IMR-90 (cell line): ENCODE measurements around the gene ZNF778. TPM values are rescaled to one million over a fixed set of nuclear protein-coding genes. Genes with fewer than 3 reads are reported as not detected.

Experiments used
- ATAC-seq: fragments of 200-7000 bp; cut with Tn5 transposase; 2 replicates; pipeline ENCODE4 v1.9.1; 2020; ENCODE audit warnings: low read depth, mild to moderate bottlenecking, moderate library complexity
- BruUV-seq: library from RNA; stranded (reverse); fragments of 400-500 nt; replicated peaks from 2 replicates; lab custom pipeline; 2021; lab: Mats Ljungman, UMichigan
- CTCF ChIA-PET: fragments of 300-600 bp; formaldehyde crosslinking; extraction: SDS; loops from one replicate; lab custom pipeline; 2021; ENCODE audit warnings: antibody characterized with exemption; lab: Yijun Ruan, JAX
- POLR2A ChIA-PET: fragments of 300-600 bp; sonication (Branson Sonifier 250); formaldehyde crosslinking; loops from one replicate; lab custom pipeline; 2022; ENCODE audit warnings: antibody characterized with exemption; ENCODE audit not compliant: unreplicated experiment; lab: Charles Lee
- DNase-seq: peaks from one replicate; pipeline ENCODE4 v3.0.0; 2013
- H2AFZ ChIP-seq: replicated peaks from 2 replicates; pipeline ENCODE3; 2013; ENCODE audit warnings: low read length, mild to moderate bottlenecking; ENCODE audit not compliant: poor library complexity
- H2AK5ac ChIP-seq: 2 replicates; pipeline ENCODE4 v1.6.1; 2013; ENCODE audit warnings: low read depth, low read length, inconsistent platforms
- H2AK9ac ChIP-seq: replicated peaks from 2 replicates; pipeline ENCODE3; 2013; ENCODE audit warnings: mild to moderate bottlenecking, low read depth, low read length, moderate library complexity; ENCODE audit not compliant: poor library complexity
- H2BK120ac ChIP-seq: 2 replicates; pipeline ENCODE4 v1.6.1; 2013; ENCODE audit warnings: low read depth, low read length, inconsistent platforms
- H2BK15ac ChIP-seq: 3 replicates; pipeline ENCODE4 v1.6.1; 2013; ENCODE audit warnings: low read depth, low read length, inconsistent platforms
- H2BK20ac ChIP-seq: 2 replicates; pipeline ENCODE4 v1.6.1; 2013; ENCODE audit warnings: low read depth, mild to moderate bottlenecking, inconsistent platforms, low read length, moderate library complexity
- H2BK5ac ChIP-seq: 2 replicates; pipeline ENCODE4 v1.6.1; 2013; ENCODE audit warnings: mild to moderate bottlenecking, low read depth, low read length, inconsistent platforms; ENCODE audit not compliant: poor library complexity, severe bottlenecking
- H3K14ac ChIP-seq: replicated peaks from 2 replicates; pipeline ENCODE4 v1.6.1; 2013; ENCODE audit warnings: low read depth, low read length, inconsistent platforms
- H3K18ac ChIP-seq: 2 replicates; pipeline ENCODE4 v1.6.1; 2013; ENCODE audit warnings: low read depth, low read length, control low read depth
- H3K23ac ChIP-seq: 2 replicates; pipeline ENCODE4 v1.6.1; 2013; ENCODE audit warnings: low read depth, low read length, inconsistent platforms
- H3K27ac ChIP-seq: 2 replicates; pipeline ENCODE4 v1.5.1; 2013; ENCODE audit warnings: mild to moderate bottlenecking, control low read depth, low read length; ENCODE audit not compliant: insufficient read depth
- H3K27me3 ChIP-seq: 2 replicates; pipeline ENCODE4 v1.6.1; 2013; ENCODE audit warnings: low read length; ENCODE audit not compliant: control insufficient read depth, insufficient read depth
- H3K36me3 ChIP-seq: 2 replicates; pipeline ENCODE4 v1.6.1; 2013; ENCODE audit warnings: low read length, mixed read lengths; ENCODE audit not compliant: control insufficient read depth, insufficient read depth
- H3K4ac ChIP-seq: 2 replicates; pipeline ENCODE4 v1.6.1; 2013; ENCODE audit warnings: low read depth, low read length, inconsistent platforms
- H3K4me1 ChIP-seq: 2 replicates; pipeline ENCODE4 v1.6.1; 2013; ENCODE audit warnings: low read length, mixed read lengths; ENCODE audit not compliant: control insufficient read depth, insufficient read depth
- H3K4me2 ChIP-seq: 2 replicates; pipeline ENCODE4 v1.6.1; 2013; ENCODE audit warnings: low read depth, mild to moderate bottlenecking, control low read depth, low read length, moderate library complexity
- H3K4me3 ChIP-seq: 2 replicates; pipeline ENCODE4 v1.5.1; 2013; ENCODE audit warnings: low read depth, mild to moderate bottlenecking, control low read depth, low read length, moderate library complexity; ENCODE audit not compliant: insufficient read depth
- H3K56ac ChIP-seq: 2 replicates; pipeline ENCODE4 v1.6.1; 2013; ENCODE audit warnings: low read length, inconsistent platforms; ENCODE audit not compliant: insufficient read depth; ENCODE audit errors: extremely low read depth
- H3K79me1 ChIP-seq, 2 experiments: 2 replicates each; pipeline ENCODE4 v1.6.1; 2013; ENCODE audit warnings: low read length in 2 of 2, inconsistent platforms in 1 of 2, low read depth in 1 of 2
- H3K9ac ChIP-seq: 2 replicates; pipeline ENCODE4 v1.6.1; 2013; ENCODE audit warnings: low read depth, low read length, control low read depth
- H3K9me1 ChIP-seq: 2 replicates; pipeline ENCODE4 v1.6.1; 2013; ENCODE audit warnings: low read length, inconsistent platforms; ENCODE audit not compliant: insufficient read depth
- H3K9me3 ChIP-seq: 2 replicates; pipeline ENCODE4 v1.6.1; 2013; ENCODE audit warnings: low read length; ENCODE audit not compliant: control insufficient read depth, insufficient read depth
- H4K20me1 ChIP-seq: 2 replicates; pipeline ENCODE4 v1.6.1; 2013; ENCODE audit warnings: low read length, inconsistent platforms; ENCODE audit not compliant: insufficient read depth
- H4K5ac ChIP-seq: 2 replicates; pipeline ENCODE4 v1.6.1; 2013; ENCODE audit warnings: mild to moderate bottlenecking, low read depth, low read length, control low read depth
- H4K8ac ChIP-seq, 2 experiments: 2 replicates each; pipeline ENCODE4 v1.6.1; 2013; ENCODE audit warnings: low read depth in 2 of 2, low read length in 2 of 2, control low read depth in 1 of 2, inconsistent platforms in 1 of 2
- H4K91ac ChIP-seq: 2 replicates; pipeline ENCODE4 v1.6.1; 2013; ENCODE audit warnings: low read depth, low read length, inconsistent platforms; ENCODE audit not compliant: insufficient read depth
- BHLHE40 ChIP-seq: fragments of 150-350 bp; IDR thresholded peaks from 2 replicates; pipeline ENCODE4 v1.6.1; 2016; ENCODE audit warnings: mild to moderate bottlenecking, low read depth, low read length
- CEBPB ChIP-seq: IDR thresholded peaks from 2 replicates; pipeline ENCODE4 v1.6.1; 2012; ENCODE audit warnings: low read depth, low read length, improper control_type of control experiment
- CHD1 ChIP-seq: IDR thresholded peaks from 2 replicates; pipeline ENCODE4 v1.6.1; 2012; ENCODE audit warnings: low read depth, low read length, improper control_type of control experiment
- FOS ChIP-seq: fragments of 150-350 bp; IDR thresholded peaks from 2 replicates; pipeline ENCODE4 v1.6.1; 2016; ENCODE audit warnings: low read depth, low read length
- MAFK ChIP-seq: IDR thresholded peaks from 2 replicates; pipeline ENCODE4 v1.6.1; 2012; ENCODE audit warnings: low read depth, low read length, improper control_type of control experiment
- MAZ ChIP-seq: IDR thresholded peaks from 2 replicates; pipeline ENCODE4 v1.6.1; 2012; ENCODE audit warnings: low read depth, mild to moderate bottlenecking, low read length, improper control_type of control experiment, moderate library complexity, borderline replicate concordance
- MXI1 ChIP-seq: IDR thresholded peaks from 2 replicates; pipeline ENCODE4 v1.6.1; 2012; ENCODE audit warnings: low read depth, mild to moderate bottlenecking, low read length, moderate library complexity, borderline replicate concordance
- NFE2L2 ChIP-seq: fragments of 150-350 bp; IDR thresholded peaks from 2 replicates; pipeline ENCODE4 v1.6.1; 2016; ENCODE audit warnings: low read depth, mild to moderate bottlenecking, low read length
- POLR2A ChIP-seq: IDR thresholded peaks from 2 replicates; pipeline ENCODE4 v1.6.1; 2012; ENCODE audit warnings: mild to moderate bottlenecking, low read depth, low read length
- RAD21 ChIP-seq: IDR thresholded peaks from 2 replicates; pipeline ENCODE4 v1.6.1; 2012; ENCODE audit warnings: low read length, improper control_type of control experiment
- RCOR1 ChIP-seq: IDR thresholded peaks from 2 replicates; pipeline ENCODE4 v1.6.1; 2012; ENCODE audit warnings: mild to moderate bottlenecking, low read length, improper control_type of control experiment; ENCODE audit not compliant: insufficient replicate concordance
- RFX5 ChIP-seq: IDR thresholded peaks from 2 replicates; pipeline ENCODE4 v1.8.0; 2012; ENCODE audit warnings: low read depth, mild to moderate bottlenecking, low read length, moderate library complexity
- SMC3 ChIP-seq: fragments of 150-350 bp; IDR thresholded peaks from 2 replicates; pipeline ENCODE4 v1.6.1; 2016; ENCODE audit warnings: low read depth, mild to moderate bottlenecking, antibody characterized with exemption, low read length, moderate library complexity
- WGBS, 2 experiments: methylation state at CpG; one replicate each; pipeline versions ENCODE4 v1.1.5 to v1.1.7; 2013; ENCODE audit warnings: missing lambda C conversion rate in 2 of 2; ENCODE audit not compliant: insufficient read length in 1 of 2; ENCODE audit errors: extremely low coverage in 2 of 2; 5-methylcytosine and 5-hydroxymethylcytosine counted together
- dilution Hi-C: fragments of 300-500 bp; cut with HindIII; formaldehyde crosslinking; loops from one replicate; pipeline ENCODE4 v1.14.3; 2018; ENCODE audit warnings: low sequenced_read_pairs; ENCODE audit not compliant: unreplicated experiment
- in situ Hi-C: fragments of 300-500 bp; cut with MboI; formaldehyde crosslinking; loops from 3 replicates; pipeline ENCODE4 v1.14.3; 2019; ENCODE audit warnings: low sequenced_read_pairs, inconsistent platforms, mixed read lengths
- intact Hi-C: fragments of 100-400 bp; cut with micrococcal nuclease; formaldehyde crosslinking; loops from 2 replicates; pipeline ENCODE4 v1.10.0; 2022
- polyA plus RNA-seq, 3 experiments: library from polyadenylated mRNA; depleted of rRNA; stranded (reverse); fragments of >200 nt; gene quantifications; 2 replicates each; pipeline ENCODE4 v1.2.3, GENCODE V29; 2012; ENCODE audit warnings: low replicate concordance in 1 of 3
- total RNA-seq: library from RNA; depleted of rRNA; stranded (reverse); fragments of >200 nt; gene quantifications from 2 replicates; pipeline ENCODE4 v1.2.3, GENCODE V29; 2012
- TF ChIP-seq, protein P1 (sequence below): fragments of 150-350 bp; IDR thresholded peaks from 2 replicates; pipeline ENCODE4 v1.6.1; 2017; ENCODE audit warnings: mild to moderate bottlenecking, antibody characterized with exemption, low read length, low read depth
- TF ChIP-seq, protein P2 (sequence below): conservative IDR thresholded peaks from 2 replicates; pipeline ENCODE4 v1.5.1; 2012; ENCODE audit warnings: mild to moderate bottlenecking, low read depth, low read length, improper control_type of control experiment
- TF ChIP-seq, protein P3 (sequence below): fragments of 150-350 bp; IDR thresholded peaks from 2 replicates; pipeline ENCODE4 v1.6.1; 2016; ENCODE audit warnings: low read depth, mild to moderate bottlenecking, low read length, moderate library complexity, borderline replicate concordance

ZNF778 gene
- total and polyA plus RNA-seq, 2 of the 4 experiments (the other 2 are of a cell fraction), result 5.6 to 9.9 TPM

DNA sequence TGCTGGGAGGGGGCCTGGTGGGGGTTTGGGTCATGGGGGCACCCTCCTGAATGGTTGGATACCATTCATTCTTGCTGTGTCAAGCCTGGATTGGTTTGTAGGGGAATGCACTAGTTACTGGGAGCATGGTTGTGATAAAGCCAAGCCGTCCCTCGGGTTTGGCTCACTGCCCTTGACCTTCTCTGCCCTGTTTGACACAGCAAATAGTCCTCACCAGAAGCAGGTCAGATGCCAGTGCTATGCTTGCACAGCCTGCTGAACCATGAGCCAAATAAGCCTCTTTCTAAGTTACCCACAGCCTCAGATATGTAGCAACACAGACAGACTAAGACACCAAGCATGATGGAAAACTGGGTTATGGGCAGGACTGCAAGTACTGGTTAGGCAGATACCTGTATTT is 14.6 kb downstream of the ZNF778 start:
- in situ Hi-C loops (no loop called here), dilution Hi-C loops (no loop called here), intact Hi-C loops (no loop called here)
- Histone ChIP-seq H4K91ac (no peak overlapping the region), H2BK5ac (no peak overlapping the region), H3K18ac (no peak overlapping the region), H3K9me3 (peaks cover 39% of the 10 kb centered on the region), H3K9ac (no peak overlapping the region), H3K4me2 (no peak overlapping the region), H3K14ac (no peak overlapping the region), H3K4me1 (no peaks in the 10 kb centered on the region), H3K4ac (no peak overlapping the region), H3K27me3 (no peaks in the 10 kb centered on the region), H2AK5ac (no peak overlapping the region), H3K36me3 (peaks cover 66% of the 10 kb centered on the region), H3K27ac (no peak overlapping the region), H2AFZ (no peak overlapping the region), H4K8ac (no peak overlapping the region), H4K20me1 (no peaks in the 10 kb centered on the region), H4K5ac (no peak overlapping the region), H3K79me1 (peaks cover 24 to 45% of the 10 kb centered on the region in 2 experiments), H3K23ac (no peak overlapping the region), H3K56ac (no peak overlapping the region), H2BK120ac (no peak overlapping the region), H2BK20ac (no peak overlapping the region), H3K9me1 (0 out of 2 replicates have a peak, but pooled peaks cover 3% of the 10 kb centered on the region), H2BK15ac (no peak overlapping the region), H2AK9ac (no peak overlapping the region), H3K4me3 (no peak overlapping the region)
- CTCF ChIA-PET, result no interaction called here
- TF ChIP-seq BHLHE40 (no peak), RFX5 (no peak), SMC3 (no peak), POLR2A (no peak), CEBPB (no peak), NFE2L2 (no peak), MXI1 (no peak), RCOR1 (no peak), MAZ (no peak), RAD21 (no peak), FOS (no peak), CHD1 (no peak), MAFK (no peak)
- TF ChIP-seq, protein P1, sequence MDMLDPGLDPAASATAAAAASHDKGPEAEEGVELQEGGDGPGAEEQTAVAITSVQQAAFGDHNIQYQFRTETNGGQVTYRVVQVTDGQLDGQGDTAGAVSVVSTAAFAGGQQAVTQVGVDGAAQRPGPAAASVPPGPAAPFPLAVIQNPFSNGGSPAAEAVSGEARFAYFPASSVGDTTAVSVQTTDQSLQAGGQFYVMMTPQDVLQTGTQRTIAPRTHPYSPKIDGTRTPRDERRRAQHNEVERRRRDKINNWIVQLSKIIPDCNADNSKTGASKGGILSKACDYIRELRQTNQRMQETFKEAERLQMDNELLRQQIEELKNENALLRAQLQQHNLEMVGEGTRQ, result no peak
- TF ChIP-seq, protein P2, sequence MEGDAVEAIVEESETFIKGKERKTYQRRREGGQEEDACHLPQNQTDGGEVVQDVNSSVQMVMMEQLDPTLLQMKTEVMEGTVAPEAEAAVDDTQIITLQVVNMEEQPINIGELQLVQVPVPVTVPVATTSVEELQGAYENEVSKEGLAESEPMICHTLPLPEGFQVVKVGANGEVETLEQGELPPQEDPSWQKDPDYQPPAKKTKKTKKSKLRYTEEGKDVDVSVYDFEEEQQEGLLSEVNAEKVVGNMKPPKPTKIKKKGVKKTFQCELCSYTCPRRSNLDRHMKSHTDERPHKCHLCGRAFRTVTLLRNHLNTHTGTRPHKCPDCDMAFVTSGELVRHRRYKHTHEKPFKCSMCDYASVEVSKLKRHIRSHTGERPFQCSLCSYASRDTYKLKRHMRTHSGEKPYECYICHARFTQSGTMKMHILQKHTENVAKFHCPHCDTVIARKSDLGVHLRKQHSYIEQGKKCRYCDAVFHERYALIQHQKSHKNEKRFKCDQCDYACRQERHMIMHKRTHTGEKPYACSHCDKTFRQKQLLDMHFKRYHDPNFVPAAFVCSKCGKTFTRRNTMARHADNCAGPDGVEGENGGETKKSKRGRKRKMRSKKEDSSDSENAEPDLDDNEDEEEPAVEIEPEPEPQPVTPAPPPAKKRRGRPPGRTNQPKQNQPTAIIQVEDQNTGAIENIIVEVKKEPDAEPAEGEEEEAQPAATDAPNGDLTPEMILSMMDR, result no peak
- TF ChIP-seq, protein P3, sequence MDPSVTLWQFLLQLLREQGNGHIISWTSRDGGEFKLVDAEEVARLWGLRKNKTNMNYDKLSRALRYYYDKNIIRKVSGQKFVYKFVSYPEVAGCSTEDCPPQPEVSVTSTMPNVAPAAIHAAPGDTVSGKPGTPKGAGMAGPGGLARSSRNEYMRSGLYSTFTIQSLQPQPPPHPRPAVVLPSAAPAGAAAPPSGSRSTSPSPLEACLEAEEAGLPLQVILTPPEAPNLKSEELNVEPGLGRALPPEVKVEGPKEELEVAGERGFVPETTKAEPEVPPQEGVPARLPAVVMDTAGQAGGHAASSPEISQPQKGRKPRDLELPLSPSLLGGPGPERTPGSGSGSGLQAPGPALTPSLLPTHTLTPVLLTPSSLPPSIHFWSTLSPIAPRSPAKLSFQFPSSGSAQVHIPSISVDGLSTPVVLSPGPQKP, result no peak
- no TSS peak for BruUV-seq
- DNase-seq (no peak), ATAC-seq (no peak)
- POLR2A ChIA-PET, result no interaction called here
- WGBS, 2 experiments, result 100% methylated on average over 1 of the region's 2 CpGs; no CpG with 5 or more reads in 1 of the 2 experiments
